T-cell (primary cell): ENCODE results near the gene PPP4R3A. TPM values are rescaled to one million over a fixed set of nuclear protein-coding genes. Genes with fewer than 3 reads are reported as not detected.
"Not testable (repeated sequence)": the region's sequence is repeated elsewhere in the genome, so short reads cannot be mapped to it uniquely, and the experiment has no call there.

ENCODE experiments used
- ATAC-seq, 4 experiments: fragments of 200-7000 bp in 3 of 4; fragments of 150-1000 bp in 1 of 4; cut with Tn5 transposase; replicated peaks in 1 of 4; 1 replicate in 3 of 4; 2 replicates in 1 of 4; pipeline ENCODE4 v1.10.0; 2021; ENCODE audit warnings: moderate library complexity in 3 of 4, mild to moderate bottlenecking in 2 of 4, moderate number of reproducible peaks in 1 of 4
- CTCF ChIA-PET, 2 donors: fragments of 300-600 bp; sonication (Branson Sonifier 250); formaldehyde crosslinking; loops; one replicate each; lab custom pipeline; 2022; ENCODE audit warnings: antibody characterized with exemption in 2 of 2; lab: Charles Lee
- POLR2A ChIA-PET, 2 donors: fragments of 300-600 bp; sonication (Branson Sonifier 250); formaldehyde crosslinking; loops; one replicate each; lab custom pipeline; 2022; ENCODE audit warnings: antibody characterized with exemption in 2 of 2; lab: Charles Lee
- DNase-seq, 35 experiments: peaks; one replicate each; pipeline versions ENCODE4 v3.0.0 to v3.0.0-alpha.2; 2013 to 2023
- H3K27ac ChIP-seq: one replicate; pipeline ENCODE4 v1.5.1; 2013; ENCODE audit warnings: low read length
- H3K27me3 ChIP-seq, 2 experiments: replicated peaks in 1 of 2; 1 replicate in 1 of 2; 2 replicates in 1 of 2; pipeline versions ENCODE4 v1.6.1 to v1.7.0; 2013; ENCODE audit warnings: low read length in 1 of 2, mixed read lengths in 1 of 2; ENCODE audit not compliant: control insufficient read depth in 2 of 2, insufficient read depth in 2 of 2; ENCODE audit errors: extremely low read depth in 1 of 2
- H3K36me3 ChIP-seq, 2 donors: 1 replicate in 1 of 2; 2 replicates in 1 of 2; pipeline versions ENCODE4 v1.6.1 to v1.7.0; 2013; ENCODE audit warnings: low read length in 1 of 2; ENCODE audit not compliant: control insufficient read depth in 2 of 2, insufficient read depth in 1 of 2; ENCODE audit errors: extremely low read depth in 1 of 2
- H3K4me1 ChIP-seq, 2 experiments: 1 replicate in 1 of 2; 2 replicates in 1 of 2; pipeline versions ENCODE4 v1.6.1 to v1.7.0; 2013; ENCODE audit warnings: low read length in 2 of 2, mixed read lengths in 1 of 2; ENCODE audit not compliant: insufficient read depth in 2 of 2, control insufficient read depth in 1 of 2; ENCODE audit errors: extremely low read depth in 1 of 2
- H3K4me3 ChIP-seq, 2 donors: 1 replicate in 1 of 2; 2 replicates in 1 of 2; pipeline versions ENCODE4 v1.5.1 to v1.7.0; 2013; ENCODE audit warnings: mild to moderate bottlenecking in 2 of 2, low read length in 1 of 2, moderate library complexity in 1 of 2; ENCODE audit not compliant: control insufficient read depth in 1 of 2; ENCODE audit errors: extremely low read depth in 1 of 2
- H3K9me3 ChIP-seq: 2 replicates; pipeline ENCODE4 v1.7.0; 2013
- H3K27ac Mint-ChIP-seq, 2 donors: one replicate each; pipeline ENCODE4 v1.8.0; 2020 to 2021; ENCODE audit warnings: mild to moderate bottlenecking in 2 of 2, mixed read lengths in 2 of 2
- H3K27me3 Mint-ChIP-seq, 2 donors: one replicate each; pipeline ENCODE4 v1.8.0; 2021 to 2022; ENCODE audit warnings: mixed read lengths in 2 of 2
- H3K36me3 Mint-ChIP-seq: one replicate; pipeline ENCODE4 v1.8.0; 2021; ENCODE audit warnings: mixed read lengths
- H3K4me1 Mint-ChIP-seq, 3 donors: one replicate each; pipeline ENCODE4 v1.8.0; 2020 to 2022; ENCODE audit warnings: mixed read lengths in 3 of 3, mild to moderate bottlenecking in 1 of 3
- H3K4me3 Mint-ChIP-seq, 3 donors: one replicate each; pipeline ENCODE4 v1.8.0; 2020 to 2022; ENCODE audit warnings: mild to moderate bottlenecking in 3 of 3, mixed read lengths in 3 of 3, moderate library complexity in 3 of 3
- H3K9me3 Mint-ChIP-seq, 3 donors: one replicate each; pipeline ENCODE4 v1.8.0; 2020 to 2022; ENCODE audit warnings: mixed read lengths in 3 of 3
- WGBS: methylation state at CpG from one replicate; pipeline ENCODE4 v1.1.5; 2013; ENCODE audit warnings: missing lambda C conversion rate; ENCODE audit not compliant: insufficient coverage; 5-methylcytosine and 5-hydroxymethylcytosine counted together
- total RNA-seq, 35 experiments: library from RNA in 6 of 35; stranded (reverse) in 6 of 35; fragments of 120-200 nt in 1 of 35; gene quantifications; one replicate each; pipeline versions ENCODE4 v1.2.1 to v1.2.4 and lab custom pipeline; 2013 to 2026

The PPP4R3A gene
- total RNA-seq, 5 donors from 2014 or later (not counting 1 experiment from before 2014, with no cell fraction given), result 158 to 200 (median 169) TPM

DNA sequence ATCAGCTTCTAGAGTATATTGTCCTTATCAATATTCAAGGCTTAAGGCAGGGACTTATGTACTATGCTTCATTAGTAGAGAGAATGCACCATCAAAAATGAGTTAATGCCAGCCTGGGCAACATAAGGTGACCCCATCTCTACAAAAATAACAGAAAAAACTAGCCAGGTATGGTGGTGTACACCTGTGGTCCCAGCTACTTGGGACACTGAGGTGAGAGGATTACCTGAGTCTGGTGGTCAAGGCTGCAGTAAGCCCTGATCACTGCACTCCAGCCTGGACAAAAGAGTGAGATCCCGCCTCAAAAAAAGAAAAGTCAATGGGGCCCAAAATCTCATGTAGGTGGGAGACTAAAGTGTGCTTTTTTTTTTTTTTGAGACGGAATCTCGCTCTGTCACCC is 8.8 kb downstream of the PPP4R3A start:
- H3K4me1 ChIP-seq, result peaks cover 34 to 62% of the 10 kb centered on the region in 2 experiments
- no peaks in the 10 kb centered on the region for H3K27me3 Mint-ChIP-seq
- H3K27ac Mint-ChIP-seq, result peak overlapping the region in 1 of 2 donors; percentile 28
- H3K9me3 ChIP-seq, result no peaks in the 10 kb centered on the region
- POLR2A ChIA-PET, result no interaction called here
- H3K27ac ChIP-seq, result no peak overlapping the region
- peak overlapping the region in 1 of 3 donors; percentile 29 for H3K4me3 Mint-ChIP-seq
- H3K36me3 Mint-ChIP-seq, result peaks cover 38% of the 10 kb centered on the region
- DNase-seq (no peak), ATAC-seq (no peak)
- H3K36me3 ChIP-seq, result peaks cover under 1 to 48% of the 10 kb centered on the region in 2 donors
- H3K4me1 Mint-ChIP-seq, result peaks cover 75 to 87% (median 85%) of the 10 kb centered on the region in 3 donors
- no peak overlapping the region for H3K4me3 ChIP-seq
- H3K27me3 ChIP-seq, result no peaks in the 10 kb centered on the region
- H3K9me3 Mint-ChIP-seq, result no peaks in the 10 kb centered on the region
- CTCF ChIA-PET, result interaction anchor here (0.5 to 1.0 kb wide), 2 partner anchors 10 to 409 kb away, joined by 4 to 6 read pairs; no protein-coding TSS in a partner anchor
- WGBS, result 100% methylated on average over 1 of the region's 3 CpGs

DNA sequence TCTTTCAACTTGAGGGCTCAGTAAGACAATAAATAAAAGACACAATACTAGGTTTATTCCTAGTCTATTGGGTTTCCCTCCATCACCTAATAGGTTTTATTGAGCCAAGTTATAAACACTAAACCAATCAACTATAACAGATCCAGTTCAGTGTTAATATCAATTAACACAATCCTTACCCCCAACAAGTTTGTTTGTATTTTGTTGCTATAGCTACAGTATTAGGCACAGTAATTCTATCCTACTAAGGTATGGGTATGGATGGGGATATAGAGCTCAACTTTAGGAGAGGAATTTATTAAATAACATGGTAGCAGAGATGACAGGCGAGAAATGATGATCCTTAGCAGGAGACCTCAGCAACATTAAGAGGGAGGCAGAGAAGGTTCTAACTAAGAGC is 13.3 kb downstream of the PPP4R3A start:
- peaks cover 0 to 20% of the 10 kb centered on the region in 2 donors for H3K36me3 ChIP-seq
- peaks cover 22% of the 10 kb centered on the region for H3K36me3 Mint-ChIP-seq
- H3K9me3 Mint-ChIP-seq, result no peaks in the 10 kb centered on the region
- ChIA-PET CTCF (interaction anchor here in 1 of 2 donors (0.5 kb wide), 1 partner anchor 174 kb away, joined by 8 read pairs; no protein-coding TSS in a partner anchor), POLR2A (no interaction called here)
- DNase-seq, result no peak
- H3K4me1 Mint-ChIP-seq, result peaks cover 77 to 87% (median 87%) of the 10 kb centered on the region in 3 donors
- no CpG with 5 or more reads among the region's 1 CpG for WGBS
- no peaks in the 10 kb centered on the region for H3K9me3 ChIP-seq
- peak overlapping the region; percentile 2 to 58 (median 55) for H3K4me3 Mint-ChIP-seq
- no peaks in the 10 kb centered on the region for H3K27me3 Mint-ChIP-seq
- H3K27me3 ChIP-seq, result no peaks in the 10 kb centered on the region
- no peak overlapping the region for H3K4me3 ChIP-seq
- H3K27ac ChIP-seq, result peak overlapping the region; percentile 14
- H3K4me1 ChIP-seq, result peaks cover 27 to 60% of the 10 kb centered on the region in 2 experiments
- ATAC-seq, result no peak
- H3K27ac Mint-ChIP-seq, result peak overlapping the region; percentile 76 to 86

DNA sequence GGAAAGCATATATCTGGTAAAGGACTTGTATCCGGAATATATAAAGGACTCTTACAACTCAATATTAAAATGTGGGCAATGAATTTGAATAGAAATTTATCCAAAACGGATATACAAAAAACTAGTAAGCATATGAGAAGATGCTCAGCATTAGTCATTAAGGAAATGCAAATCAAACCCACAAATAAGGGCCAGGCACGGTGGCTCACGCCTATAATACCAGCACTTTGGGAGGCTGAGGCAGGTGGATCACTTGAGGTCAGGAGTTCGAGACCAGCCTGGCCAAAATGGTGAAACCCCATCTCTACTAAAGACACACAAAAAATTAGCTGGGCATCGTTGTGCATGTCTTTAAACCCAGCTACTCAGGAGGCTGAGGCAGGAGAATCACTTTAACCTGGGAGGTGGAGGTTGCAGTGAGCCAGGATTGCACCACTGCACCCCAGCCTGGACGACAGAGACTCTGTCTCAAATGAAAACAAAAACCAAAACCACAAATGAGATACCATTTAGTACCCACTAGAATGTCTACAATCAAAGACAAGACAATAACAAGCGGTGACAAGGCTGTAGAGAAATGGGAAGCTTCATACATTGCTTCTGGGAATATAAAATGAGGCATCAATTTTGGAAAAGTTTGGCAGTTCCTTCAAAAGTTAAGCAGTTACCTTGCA is 15.6 kb downstream of the PPP4R3A start:
- H3K4me3 Mint-ChIP-seq, result peak overlapping the region; percentile 35 to 58 (median 55)
- H3K9me3 Mint-ChIP-seq, H3K27me3 Mint-ChIP-seq, H3K9me3 ChIP-seq, H3K4me3 ChIP-seq, DNase-seq, POLR2A ChIA-PET, H3K27me3 ChIP-seq: not testable (repeated sequence)
- H3K27ac ChIP-seq, result peak overlapping the region; percentile 3
- no CpG with 5 or more reads among the region's 8 CpGs for WGBS
- peaks cover 0 to 18% of the 10 kb centered on the region in 2 donors for H3K36me3 ChIP-seq
- H3K4me1 Mint-ChIP-seq, result peaks cover 69 to 80% (median 79%) of the 10 kb centered on the region in 3 donors
- H3K36me3 Mint-ChIP-seq, result peaks cover 24% of the 10 kb centered on the region
- peak overlapping the region; percentile 76 to 86 for H3K27ac Mint-ChIP-seq
- peak in 3 of 4 experiments; percentile 44 to 54 (median 47) for ATAC-seq
- peaks cover 27 to 51% of the 10 kb centered on the region in 2 experiments for H3K4me1 ChIP-seq
- CTCF ChIA-PET, result interaction anchor here in 1 of 2 donors (1.4 kb wide), 1 partner anchor 13 kb away, joined by 6 read pairs; no protein-coding TSS in a partner anchor

DNA sequence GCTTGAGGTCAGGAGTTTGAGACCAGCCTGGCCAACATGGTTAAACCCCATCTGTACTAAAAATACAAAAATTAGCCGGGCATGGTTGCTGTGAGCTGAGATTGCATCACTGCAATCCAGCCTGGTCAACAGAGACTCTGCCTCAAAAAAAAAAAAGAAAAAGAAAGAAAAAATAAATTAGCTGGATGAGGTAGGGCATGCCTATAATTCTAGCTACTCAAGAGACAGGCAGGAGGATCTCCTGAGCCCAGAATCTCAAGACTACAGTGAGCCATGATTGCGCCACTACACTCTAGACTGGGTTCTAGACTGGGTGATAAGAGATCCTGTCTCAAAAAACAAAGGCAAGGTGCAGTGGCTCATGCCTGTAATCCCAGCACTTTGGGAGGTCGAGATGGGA is 16.9 kb downstream of the PPP4R3A start:
- H3K4me1 Mint-ChIP-seq, result peaks cover 65 to 80% (median 79%) of the 10 kb centered on the region in 3 donors
- peaks cover 29% of the 10 kb centered on the region for H3K36me3 Mint-ChIP-seq
- DNase-seq (no peak), ATAC-seq (peak in 1 of 4 experiments; percentile 16)
- H3K27me3 Mint-ChIP-seq, result no peaks in the 10 kb centered on the region
- peak overlapping the region in 1 of 2 donors; percentile 52 for H3K27ac Mint-ChIP-seq
- no peak overlapping the region for H3K4me3 Mint-ChIP-seq
- Histone ChIP-seq H3K9me3 (no peaks in the 10 kb centered on the region), H3K4me3 (no peak overlapping the region), H3K36me3 (peaks cover 0 to 21% of the 10 kb centered on the region in 2 donors), H3K4me1 (peaks cover 27 to 44% of the 10 kb centered on the region in 2 experiments), H3K27me3 (no peaks in the 10 kb centered on the region), H3K27ac (no peak overlapping the region)
- no peaks in the 10 kb centered on the region for H3K9me3 Mint-ChIP-seq
- WGBS, result no CpG with 5 or more reads among the region's 3 CpGs
- ChIA-PET CTCF (interaction anchor here in 1 of 2 donors (0.6 kb wide), 1 partner anchor 289 kb away, joined by 3 read pairs; no protein-coding TSS in a partner anchor), POLR2A (no interaction called here)

DNA sequence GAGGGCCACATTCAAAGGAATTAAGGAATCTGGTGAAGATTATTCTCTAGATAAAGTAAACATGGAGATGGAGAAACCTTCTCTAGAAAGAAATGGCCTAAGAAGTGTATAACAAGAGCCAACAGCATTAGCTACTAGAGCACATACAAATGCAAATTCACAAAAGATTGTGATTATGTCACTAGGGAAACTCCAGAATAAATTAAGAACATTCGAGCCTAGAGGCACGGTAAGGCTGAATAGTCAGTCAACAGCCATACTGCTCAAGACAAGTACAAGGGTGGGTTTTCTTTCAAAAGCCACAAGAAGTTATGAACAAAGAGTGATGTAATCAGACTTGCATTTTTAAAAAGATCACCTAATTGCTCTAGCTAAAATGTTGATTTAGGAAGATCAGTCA is 25.4 kb downstream of the PPP4R3A start:
- Histone ChIP-seq H3K9me3 (no peaks in the 10 kb centered on the region), H3K4me1 (peaks cover 0 to 3% of the 10 kb centered on the region in 2 experiments), H3K27ac (no peak overlapping the region), H3K4me3 (no peak overlapping the region), H3K27me3 (no peaks in the 10 kb centered on the region), H3K36me3 (peaks cover 2 to 79% of the 10 kb centered on the region in 2 donors)
- no peak overlapping the region for H3K4me3 Mint-ChIP-seq
- DNase-seq (peak in 1 of 35 experiments; percentile 32), ATAC-seq (peak in 1 of 4 experiments; percentile 53)
- H3K27ac Mint-ChIP-seq, result peak overlapping the region; percentile 15 to 24
- H3K27me3 Mint-ChIP-seq, result no peaks in the 10 kb centered on the region
- H3K9me3 Mint-ChIP-seq, result no peaks in the 10 kb centered on the region
- H3K36me3 Mint-ChIP-seq, result peaks cover 60% of the 10 kb centered on the region
- WGBS, result no CpG with 5 or more reads among the region's 2 CpGs
- peaks cover 69 to 74% (median 73%) of the 10 kb centered on the region in 3 donors for H3K4me1 Mint-ChIP-seq
- ChIA-PET CTCF (interaction anchor here in 1 of 2 donors (0.7 kb wide), 1 partner anchor 315 kb away, joined by 3 read pairs; no protein-coding TSS in a partner anchor), POLR2A (no interaction called here)

DNA sequence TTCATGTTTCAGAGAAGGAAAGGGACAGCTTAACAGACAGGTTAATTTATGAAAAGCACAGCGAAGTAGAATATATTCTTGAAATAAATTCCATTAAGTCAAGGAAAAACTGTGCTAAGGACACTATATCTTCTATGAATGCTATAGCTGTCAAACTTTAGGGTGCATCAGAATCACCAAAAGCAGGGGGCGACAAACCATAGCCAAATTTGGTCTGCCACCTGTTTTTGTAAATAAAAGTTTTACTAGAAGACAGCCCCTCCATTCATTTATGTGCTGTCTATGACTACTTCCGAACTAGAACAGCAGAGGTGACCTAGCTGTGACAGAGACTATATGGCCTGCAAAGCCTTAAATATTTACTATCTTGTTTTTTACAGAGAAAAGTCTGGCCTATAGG is 25.9 kb downstream of the PPP4R3A start:
- Histone ChIP-seq H3K9me3 (no peaks in the 10 kb centered on the region), H3K27ac (no peak overlapping the region), H3K4me3 (no peak overlapping the region), H3K4me1 (peaks cover 0 to 5% of the 10 kb centered on the region in 2 experiments), H3K27me3 (no peaks in the 10 kb centered on the region), H3K36me3 (peaks cover 2 to 79% of the 10 kb centered on the region in 2 donors)
- Mint-ChIP-seq H3K4me3 (no peak overlapping the region), H3K27me3 (no peaks in the 10 kb centered on the region), H3K36me3 (peaks cover 58% of the 10 kb centered on the region), H3K4me1 (peaks cover 72 to 73% (median 73%) of the 10 kb centered on the region in 3 donors), H3K27ac (peak overlapping the region; percentile 24 to 58), H3K9me3 (no peaks in the 10 kb centered on the region)
- ChIA-PET POLR2A (interaction anchor here in 1 of 2 donors (1.0 kb wide), 1 partner anchor 18 kb away, joined by 3 read pairs; no protein-coding TSS in a partner anchor), CTCF (interaction anchor here in 1 of 2 donors (0.7 to 1.0 kb wide), 2 partner anchors 175 to 315 kb away, joined by 3 read pairs; no protein-coding TSS in a partner anchor)
- no CpG with 5 or more reads among the region's 3 CpGs for WGBS
- ATAC-seq, result no peak
- DNase-seq, result peak in 14 of 35 experiments; percentile 5 to 33 (median 15)
